Esophagus squamous epithelium (tissue), 5 donors: ENCODE results near the gene MLLT10. TPM values are rescaled to one million over a fixed set of nuclear protein-coding genes. Genes with fewer than 3 reads are reported as not detected.

Source experiments
- DNase-seq: peaks from one replicate; lab custom pipeline; 2025; lab: John Stamatoyannopoulos, UW
- H3K27ac ChIP-seq, 4 donors: fragments of 200-600 bp; sonication (generic); one replicate each; pipeline ENCODE4 v1.5.1; 2016 to 2019; ENCODE audit warnings: mild to moderate bottlenecking in 1 of 4
- H3K27me3 ChIP-seq, 4 donors: fragments of 200-600 bp; sonication (generic); 1 replicate in 3 of 4; 2 replicates in 1 of 4; pipeline versions ENCODE4 v1.5.1 to v1.6.0; 2017 to 2021; ENCODE audit warnings: antibody characterized with exemption in 1 of 4
- H3K36me3 ChIP-seq, 3 donors: fragments of 200-600 bp; sonication (generic); one replicate each; pipeline ENCODE4 v1.5.1; 2016 to 2019
- H3K4me1 ChIP-seq, 3 donors: fragments of 200-600 bp; sonication (generic); one replicate each; pipeline ENCODE4 v1.5.1; 2017 to 2019
- H3K4me3 ChIP-seq, 4 donors: fragments of 200-600 bp; sonication (generic); 1 replicate in 3 of 4; 2 replicates in 1 of 4; pipeline ENCODE4 v1.5.1; 2016 to 2019; ENCODE audit warnings: mild to moderate bottlenecking in 2 of 4, moderate library complexity in 1 of 4
- H3K9me3 ChIP-seq, 3 donors: fragments of 200-600 bp; sonication (generic); one replicate each; pipeline ENCODE4 v1.5.1; 2016 to 2019
- CTCF ChIP-seq, 6 experiments: fragments of 450-650 bp in 4 of 6; fragments of 200-600 bp in 2 of 6; sonication (generic) in 2 of 6; IDR thresholded peaks; one replicate each; pipeline ENCODE4 v1.5.1; 2016 to 2019; ENCODE audit warnings: antibody characterized with exemption in 6 of 6, mild to moderate bottlenecking in 4 of 6, moderate library complexity in 4 of 6
- POLR2A ChIP-seq, 4 donors: fragments of 450-650 bp; IDR thresholded peaks; one replicate each; pipeline ENCODE4 v1.6.1; 2017; ENCODE audit warnings: antibody characterized with exemption in 4 of 4, mild to moderate bottlenecking in 4 of 4, moderate library complexity in 3 of 4
- WGBS, 2 donors: methylation state at CpG; one replicate each; pipeline ENCODE4 v1.1.5; 2018; 5-methylcytosine and 5-hydroxymethylcytosine counted together
- intact Hi-C: fragments of 100-400 bp; cut with DNase I; formaldehyde crosslinking; loops from one replicate; pipeline ENCODE4 v1.15.0; 2022
- total RNA-seq, 4 donors: library from RNA; depleted of rRNA; stranded (reverse); fragments of >200 nt; gene quantifications; one replicate each; pipeline ENCODE4 v1.1.0, GENCODE V29; 2016
- donor health status: DM: yes; HTN: yes; CAD: no.

The MLLT10 gene
- total RNA-seq, 4 donors from 2014 or later: 22.7 to 49.6 (median 32.4) TPM

- Histone ChIP-seq H3K4me1 (peaks cover 0 to 26% (median 6%) of the 10 kb centered on the region in 3 donors), H3K27me3 (no peaks in the 10 kb centered on the region), H3K27ac (peak overlapping the region in 2 of 4 donors; percentile 8), H3K4me3 (no peak overlapping the region), H3K36me3 (peaks cover 0 to 64% (median 0%) of the 10 kb centered on the region in 3 donors), H3K9me3 (no peaks in the 10 kb centered on the region)
- WGBS, 2 donors: 69 to 79% methylated on average over 4 to 10 of the region's 11 CpGs
- DNase-seq: no peak
- intact Hi-C loops: no loop called here
- no peak for TF ChIP-seq POLR2A (IDR thresholded peaks at IDR 0.05)
- no peak for TF ChIP-seq CTCF (IDR thresholded peaks at IDR 0.05)
Observed at GRCh38 chr10:21744223-21744622, 210.2 kb downstream of the MLLT10 start.

GRCh38 chr10:21746118-21746517 is 212.1 kb downstream of the MLLT10 start:
- H3K4me3 ChIP-seq: no peak overlapping the region
- no peaks in the 10 kb centered on the region for H3K27me3 ChIP-seq
- no peak for TF ChIP-seq POLR2A (IDR thresholded peaks at IDR 0.05)
- no peak for TF ChIP-seq CTCF (IDR thresholded peaks at IDR 0.05)
- intact Hi-C loops: no loop called here
- H3K27ac ChIP-seq: no peak overlapping the region
- no peaks in the 10 kb centered on the region for H3K9me3 ChIP-seq
- 75 to 88% methylated on average over 5 of the region's 6 CpGs for WGBS, 2 donors
- no peak for DNase-seq
- peaks cover 0 to 45% (median 0%) of the 10 kb centered on the region in 3 donors for H3K36me3 ChIP-seq
- H3K4me1 ChIP-seq: peaks cover 0 to 38% (median 6%) of the 10 kb centered on the region in 3 donors

- Histone ChIP-seq H3K36me3 (peaks cover 0 to 28% (median 0%) of the 10 kb centered on the region in 3 donors), H3K4me1 (peaks cover 0 to 40% (median 6%) of the 10 kb centered on the region in 3 donors), H3K27me3 (no peaks in the 10 kb centered on the region), H3K9me3 (no peaks in the 10 kb centered on the region), H3K4me3 (no peak overlapping the region), H3K27ac (no peak overlapping the region)
- DNase-seq: no peak
- intact Hi-C loops: no loop called here
- 75 to 94% methylated on average over 3 to 4 of the region's 4 CpGs for WGBS, 2 donors
- TF ChIP-seq CTCF (IDR thresholded peaks at IDR 0.05) (no peak), POLR2A (IDR thresholded peaks at IDR 0.05) (no peak)
Observed at GRCh38 chr10:21747809-21748208, 213.8 kb downstream of the MLLT10 start.

- TF ChIP-seq POLR2A (IDR thresholded peaks at IDR 0.05): no peak
- H3K4me3 ChIP-seq: no peak overlapping the region
- 60 to 65% methylated on average over 3 of the region's 3 CpGs for WGBS, 2 donors
- no peaks in the 10 kb centered on the region for H3K27me3 ChIP-seq
- DNase-seq: no peak
- H3K4me1 ChIP-seq: peaks cover 0 to 21% (median 0%) of the 10 kb centered on the region in 3 donors
- intact Hi-C loops: no loop called here
- peaks cover 0 to 21% (median 0%) of the 10 kb centered on the region in 3 donors for H3K36me3 ChIP-seq
- no peak overlapping the region for H3K27ac ChIP-seq
- no peaks in the 10 kb centered on the region for H3K9me3 ChIP-seq
Observed at GRCh38 chr10:21749788-21750187, 215.8 kb downstream of the MLLT10 start.

GRCh38 chr10:21750424-21750823 is 216.4 kb downstream of the MLLT10 start:
- DNase-seq: no peak
- Histone ChIP-seq H3K27ac (no peak overlapping the region), H3K27me3 (no peaks in the 10 kb centered on the region), H3K4me3 (no peak overlapping the region), H3K9me3 (no peaks in the 10 kb centered on the region), H3K4me1 (peaks cover 0 to 21% (median 0%) of the 10 kb centered on the region in 3 donors), H3K36me3 (peaks cover 0 to 21% (median 0%) of the 10 kb centered on the region in 3 donors)
- TF ChIP-seq CTCF (IDR thresholded peaks at IDR 0.05): no peak
- no peak for TF ChIP-seq POLR2A (IDR thresholded peaks at IDR 0.05)
- intact Hi-C loops: no loop called here
- 41 to 69% methylated on average over 7 to 12 of the region's 12 CpGs for WGBS, 2 donors
